ENCODE measurements around the gene COG7. TPM values are rescaled to one million over a fixed set of nuclear protein-coding genes. Genes with fewer than 3 reads are reported as not detected.

Gene COG7
- total RNA-seq, 3 donors from 2014 or later = 25.4 to 40.5 (median 32.6) TPM

GRCh38 chr16:23342083-23342640 is 110.8 kb downstream of the COG7 start:
- ATAC-seq (peak; percentile 35), DNase-seq (peak in 1 of 3 donors; percentile 35)

GRCh38 chr16:23339787-23340186 is 113.2 kb downstream of the COG7 start:
- Histone ChIP-seq H3K36me3 (ENCODE audit: low read depth) (no peaks in the 10 kb centered on the region), H3K4me1 (ENCODE audit: low read depth) (peaks cover 19% of the 10 kb centered on the region), H3K4me3 (no peak overlapping the region), H3K9me3 (no peaks in the 10 kb centered on the region)
- no peak for TF ChIP-seq CTCF (IDR thresholded peaks at IDR 0.05)
- ATAC-seq (no peak), DNase-seq (no peak)
- intact Hi-C loops (cut with DNase I, micrococcal nuclease) = no loop called here

More at GRCh38 chr16:23342083-23342640, 110.8 kb downstream of the COG7 start:
- H3K4me1 ChIP-seq (ENCODE audit: low read depth) = peaks cover 7% of the 10 kb centered on the region
- H3K36me3 ChIP-seq (ENCODE audit: low read depth) = no peaks in the 10 kb centered on the region
- H3K4me3 ChIP-seq = no peak overlapping the region
- intact Hi-C loops (cut with DNase I, micrococcal nuclease) = no loop called here
- TF ChIP-seq CTCF (IDR thresholded peaks at IDR 0.05) = no peak
- no peaks in the 10 kb centered on the region for H3K9me3 ChIP-seq

Other genes starting within 250 kb of the COG7 start
- gene SCNN1B, start 150.9 kb downstream of the COG7 start, total RNA-seq = 100 to 1,000 TPM; 164 to 452 (median 204) TPM
- gene GGA2, start 57.3 kb upstream of the COG7 start, total RNA-seq = 10 to 100 TPM; 37.9 to 62.6 (median 47.6) TPM
- 10 to 100 TPM; 15.2 to 18.0 (median 17.2) TPM for gene EARS2, start 104.2 kb upstream of the COG7 start, total RNA-seq
- 10 to 100 TPM; 27.8 to 38.3 (median 28.5) TPM for gene UBFD1, start 104.5 kb upstream of the COG7 start, total RNA-seq
- gene NDUFAB1, start 143.1 kb upstream of the COG7 start, total RNA-seq = 100 to 1,000 TPM; 101 to 126 (median 115) TPM
- 10 to 100 TPM in 2 of 3 donors, 1 to 10 TPM in 1; 7.7 to 12.7 (median 11.0) TPM for gene PALB2, start 188.1 kb upstream of the COG7 start, total RNA-seq
- gene DCTN5, start 188.3 kb upstream of the COG7 start, total RNA-seq = 10 to 100 TPM; 57.3 to 73.9 (median 67.7) TPM
- gene PLK1, start 225.7 kb upstream of the COG7 start, total RNA-seq = 10 to 100 TPM in 2 of 3 donors, 1 to 10 TPM in 1; 4.7 to 28.6 (median 13.3) TPM

Data from mucosa of descending colon (tissue), 3 donors.